Measurements from ENCODE around the gene TGFBI. TPM values are rescaled to one million over a fixed set of nuclear protein-coding genes. Genes with fewer than 3 reads are reported as not detected.

Gene TGFBI
- total RNA-seq, 1 donor from 2014 or later, result 345 TPM

GRCh38 chr5:136070486-136071285 lies 41.9 kb downstream of the TGFBI start:
- H3K36me3 Mint-ChIP-seq, result peaks cover 1% of the 10 kb centered on the region
- peak in 1 of 2 experiments; percentile 19 for DNase-seq (ENCODE audit: low spot score in 2 of 2, unreplicated experiment in 2 of 2)
- H3K9me3 Mint-ChIP-seq, result peaks cover 17% of the 10 kb centered on the region
- TF ChIP-seq CTCF (IDR thresholded peaks at IDR 0.05; ENCODE audit: unreplicated experiment), result no peak
- peaks cover 6% of the 10 kb centered on the region for H3K4me1 Mint-ChIP-seq
- no peak overlapping the region for H3K4me3 Mint-ChIP-seq
- H3K27me3 Mint-ChIP-seq (ENCODE audit: low read depth), result no peaks in the 10 kb centered on the region
- H3K27ac Mint-ChIP-seq, result no peak overlapping the region

- Mint-ChIP-seq H3K4me3 (no peak overlapping the region), H3K4me1 (peaks cover 3% of the 10 kb centered on the region), H3K9me3 (peaks cover 11% of the 10 kb centered on the region), H3K27ac (no peak overlapping the region), H3K27me3 (ENCODE audit: low read depth) (peaks cover 8% of the 10 kb centered on the region), H3K36me3 (peaks cover 1% of the 10 kb centered on the region)
- TF ChIP-seq CTCF (IDR thresholded peaks at IDR 0.05; ENCODE audit: unreplicated experiment), result no peak
- DNase-seq (ENCODE audit: low spot score in 2 of 2, unreplicated experiment in 2 of 2), result peak in 1 of 2 experiments; percentile 32
These were observed 45.1 kb downstream of the TGFBI start for GRCh38 chr5:136073714-136074529.

GRCh38 chr5:136075466-136075891 lies 46.7 kb downstream of the TGFBI start:
- peaks cover 8% of the 10 kb centered on the region for H3K4me1 Mint-ChIP-seq
- H3K9me3 Mint-ChIP-seq, result no peaks in the 10 kb centered on the region
- no peak overlapping the region for H3K27ac Mint-ChIP-seq
- H3K4me3 Mint-ChIP-seq, result no peak overlapping the region
- peaks cover 1% of the 10 kb centered on the region for H3K36me3 Mint-ChIP-seq
- peak in 1 of 2 experiments; percentile 11 for DNase-seq (ENCODE audit: low spot score in 2 of 2, unreplicated experiment in 2 of 2)
- H3K27me3 Mint-ChIP-seq (ENCODE audit: low read depth), result peaks cover 12% of the 10 kb centered on the region
- TF ChIP-seq CTCF (IDR thresholded peaks at IDR 0.05; ENCODE audit: unreplicated experiment), result no peak

GRCh38 chr5:136076067-136076466 lies 47.3 kb downstream of the TGFBI start:
- TF ChIP-seq CTCF (IDR thresholded peaks at IDR 0.05; ENCODE audit: unreplicated experiment), result no peak
- DNase-seq (ENCODE audit: low spot score in 2 of 2, unreplicated experiment in 2 of 2), result no peak
- peaks cover 1% of the 10 kb centered on the region for H3K36me3 Mint-ChIP-seq
- no peaks in the 10 kb centered on the region for H3K9me3 Mint-ChIP-seq
- peaks cover 12% of the 10 kb centered on the region for H3K27me3 Mint-ChIP-seq (ENCODE audit: low read depth)
- H3K4me1 Mint-ChIP-seq, result peaks cover 10% of the 10 kb centered on the region
- no peak overlapping the region for H3K27ac Mint-ChIP-seq
- no peak overlapping the region for H3K4me3 Mint-ChIP-seq

- Mint-ChIP-seq H3K4me3 (no peak overlapping the region), H3K36me3 (no peaks in the 10 kb centered on the region), H3K27me3 (ENCODE audit: low read depth) (peaks cover 12% of the 10 kb centered on the region), H3K9me3 (no peaks in the 10 kb centered on the region), H3K27ac (no peak overlapping the region), H3K4me1 (peaks cover 10% of the 10 kb centered on the region)
- no peak for DNase-seq (ENCODE audit: low spot score in 2 of 2, unreplicated experiment in 2 of 2)
- no peak for TF ChIP-seq CTCF (IDR thresholded peaks at IDR 0.05; ENCODE audit: unreplicated experiment)
These were observed 48.2 kb downstream of the TGFBI start for GRCh38 chr5:136076881-136077445.
